Measurements from ENCODE around the gene SPRTN. TPM values are rescaled to one million over a fixed set of nuclear protein-coding genes. Genes with fewer than 3 reads are reported as not detected.
"Not testable (repeated sequence)": the region's sequence is repeated elsewhere in the genome, so short reads cannot be mapped to it uniquely, and the experiment has no call there.

SPRTN gene
- total RNA-seq, 4 donors from 2014 or later, result 11.2 to 31.6 (median 20.9) TPM

- TF ChIP-seq CTCF (IDR thresholded peaks at IDR 0.05), result no peak
- ATAC-seq (ENCODE audit: low FRiP score) (no peak), DNase-seq (ENCODE audit: low spot score) (no peak)
These were observed 2.2 kb upstream of the SPRTN start for GRCh38 chr1:231335663-231336602.

- peak; percentile 22 for ATAC-seq (ENCODE audit: low FRiP score)
- no peak for TF ChIP-seq CTCF (IDR thresholded peaks at IDR 0.05)
- no peak for DNase-seq (ENCODE audit: low spot score)
These were observed 1.0 kb upstream of the SPRTN start for GRCh38 chr1:231337043-231337471.

GRCh38 chr1:231337472-231338269 lies 422 bp upstream of the SPRTN start, which contains the start of gene EXOC8:
Gene EXOC8 (minus strand): TSS chr1:231337852. CDS start chr1:231337745, 107 bp downstream.
- peak; percentile 95 for ATAC-seq (ENCODE audit: low FRiP score)
- DNase-seq (ENCODE audit: low spot score), result peak; percentile 88
- no peak for TF ChIP-seq CTCF (IDR thresholded peaks at IDR 0.05)

- DNase-seq (ENCODE audit: low spot score), result no peak
- no peak for ATAC-seq (ENCODE audit: low FRiP score)
- TF ChIP-seq CTCF (IDR thresholded peaks at IDR 0.05), result no peak
These were observed 2.4 kb downstream of the SPRTN start for GRCh38 chr1:231340328-231341013.

GRCh38 chr1:231347961-231348360 lies 9.9 kb downstream of the SPRTN start:
- DNase-seq (ENCODE audit: low spot score), result no peak
- no peak for ATAC-seq (ENCODE audit: low FRiP score)
- no peak for TF ChIP-seq CTCF (IDR thresholded peaks at IDR 0.05)

- no peak for DNase-seq (ENCODE audit: low spot score)
- ATAC-seq (ENCODE audit: low FRiP score), result no peak
- no peak for TF ChIP-seq CTCF (IDR thresholded peaks at IDR 0.05)
These were observed 10.3 kb downstream of the SPRTN start for GRCh38 chr1:231348442-231348841.

- not testable (repeated sequence) for DNase-seq (ENCODE audit: low spot score); ATAC-seq (ENCODE audit: low FRiP score)
These were observed 10.8 kb downstream of the SPRTN start for GRCh38 chr1:231348856-231349255.
